NCI-H2196 treated with DMSO at 0.1 percent for 48 hours (cell line): ENCODE data around the gene ADARB2.

Experiments used
- DNase-seq: peaks from one replicate; lab custom pipeline; 2025; ENCODE audit not compliant: unreplicated experiment; lab: John Stamatoyannopoulos, UW

The ADARB2 gene

GRCh38 chr10:1154531-1155295 lies 582.6 kb downstream of the ADARB2 start:
- DNase-seq = no peak

GRCh38 chr10:1153805-1154351 lies 583.4 kb downstream of the ADARB2 start:
- DNase-seq = no peak

GRCh38 chr10:1153251-1153763 lies 584.0 kb downstream of the ADARB2 start:
- no peak for DNase-seq

GRCh38 chr10:1152386-1153250 lies 584.7 kb downstream of the ADARB2 start:
- no peak for DNase-seq

- no peak for DNase-seq
Observed at GRCh38 chr10:1151076-1152033, 586.0 kb downstream of the ADARB2 start.

GRCh38 chr10:1150638-1150955 lies 586.7 kb downstream of the ADARB2 start:
- no peak for DNase-seq

GRCh38 chr10:1149793-1150637 lies 587.3 kb downstream of the ADARB2 start:
- DNase-seq = no peak

- DNase-seq = no peak
Observed at GRCh38 chr10:1148855-1149605, 588.3 kb downstream of the ADARB2 start.

GRCh38 chr10:1147810-1148209 lies 589.5 kb downstream of the ADARB2 start:
- no peak for DNase-seq

GRCh38 chr10:1142596-1142995 lies 594.7 kb downstream of the ADARB2 start:
- DNase-seq = no peak

- no peak for DNase-seq
Observed at GRCh38 chr10:1141701-1142100, 595.6 kb downstream of the ADARB2 start.

GRCh38 chr10:1141261-1141660 lies 596.1 kb downstream of the ADARB2 start:
- DNase-seq = no peak

GRCh38 chr10:1138529-1138928 lies 598.8 kb downstream of the ADARB2 start:
- no peak for DNase-seq

GRCh38 chr10:1137499-1138163 lies 599.7 kb downstream of the ADARB2 start:
- no peak for DNase-seq

GRCh38 chr10:1136268-1136667 lies 601.1 kb downstream of the ADARB2 start:
- no peak for DNase-seq

GRCh38 chr10:1134156-1134555 lies 603.2 kb downstream of the ADARB2 start:
- no peak for DNase-seq

- no peak for DNase-seq
Observed at GRCh38 chr10:1133495-1134045, 603.8 kb downstream of the ADARB2 start.

GRCh38 chr10:1132584-1132983 lies 604.7 kb downstream of the ADARB2 start:
- no peak for DNase-seq
